K562 (cell line): ENCODE data around the gene BCAR1.

ENCODE experiments used
- BRD9 ChIP-seq: fragments of 450-650 bp; IDR thresholded peaks from 2 replicates; pipeline ENCODE4 v1.6.1; 2018; ENCODE audit warnings: low read depth; ENCODE audit not compliant: partially characterized antibody
- E2F3 ChIP-seq: fragments of 250-450 bp; sonication (Bioruptor Pico); IDR thresholded peaks from 2 replicates; pipeline ENCODE4 v1.4.0; 2020; ENCODE audit warnings: mild to moderate bottlenecking
- GABPA ChIP-seq: fragments of 200-800 bp; sonication (Bioruptor generic); conservative IDR thresholded peaks from 2 replicates; pipeline ENCODE4 v1.6.1; 2016; ENCODE audit warnings: low read depth, missing genetic modification characterization, missing compliant biosample characterization
- ZNF274 ChIP-seq: IDR thresholded peaks from 2 replicates; pipeline ENCODE4 v1.6.1; 2011; ENCODE audit warnings: low read depth, mild to moderate bottlenecking, low read length, moderate library complexity, borderline replicate concordance
- TF ChIP-seq, protein P1 (sequence below): sonication (generic); formaldehyde crosslinking; IDR thresholded peaks from 2 replicates; pipeline ENCODE4 v1.8.0; 2023; ENCODE audit warnings: missing genetic modification reagents, mild to moderate bottlenecking, borderline replicate concordance

DNA sequence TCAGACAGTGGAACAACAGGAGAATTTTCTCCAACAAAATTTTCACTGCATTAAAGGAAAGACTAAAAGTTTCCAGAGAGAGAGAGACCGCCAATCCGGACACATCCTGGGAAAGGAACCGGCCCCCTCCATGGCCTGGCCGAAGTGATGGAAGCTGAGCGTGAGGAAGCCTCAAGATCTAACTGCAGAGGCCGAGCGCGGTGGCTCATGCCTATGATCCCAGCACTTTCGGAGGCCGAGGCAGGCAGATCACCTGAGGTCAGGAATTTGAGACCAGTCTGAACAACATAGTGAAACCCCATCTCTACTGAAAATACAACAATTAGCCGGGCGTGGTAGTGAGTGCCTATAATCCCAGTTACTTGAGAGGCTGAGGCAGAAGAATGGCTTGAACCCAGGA is 48.3 kb downstream of the BCAR1 start:
- TF ChIP-seq GABPA = no peak
- TF ChIP-seq, protein P1, sequence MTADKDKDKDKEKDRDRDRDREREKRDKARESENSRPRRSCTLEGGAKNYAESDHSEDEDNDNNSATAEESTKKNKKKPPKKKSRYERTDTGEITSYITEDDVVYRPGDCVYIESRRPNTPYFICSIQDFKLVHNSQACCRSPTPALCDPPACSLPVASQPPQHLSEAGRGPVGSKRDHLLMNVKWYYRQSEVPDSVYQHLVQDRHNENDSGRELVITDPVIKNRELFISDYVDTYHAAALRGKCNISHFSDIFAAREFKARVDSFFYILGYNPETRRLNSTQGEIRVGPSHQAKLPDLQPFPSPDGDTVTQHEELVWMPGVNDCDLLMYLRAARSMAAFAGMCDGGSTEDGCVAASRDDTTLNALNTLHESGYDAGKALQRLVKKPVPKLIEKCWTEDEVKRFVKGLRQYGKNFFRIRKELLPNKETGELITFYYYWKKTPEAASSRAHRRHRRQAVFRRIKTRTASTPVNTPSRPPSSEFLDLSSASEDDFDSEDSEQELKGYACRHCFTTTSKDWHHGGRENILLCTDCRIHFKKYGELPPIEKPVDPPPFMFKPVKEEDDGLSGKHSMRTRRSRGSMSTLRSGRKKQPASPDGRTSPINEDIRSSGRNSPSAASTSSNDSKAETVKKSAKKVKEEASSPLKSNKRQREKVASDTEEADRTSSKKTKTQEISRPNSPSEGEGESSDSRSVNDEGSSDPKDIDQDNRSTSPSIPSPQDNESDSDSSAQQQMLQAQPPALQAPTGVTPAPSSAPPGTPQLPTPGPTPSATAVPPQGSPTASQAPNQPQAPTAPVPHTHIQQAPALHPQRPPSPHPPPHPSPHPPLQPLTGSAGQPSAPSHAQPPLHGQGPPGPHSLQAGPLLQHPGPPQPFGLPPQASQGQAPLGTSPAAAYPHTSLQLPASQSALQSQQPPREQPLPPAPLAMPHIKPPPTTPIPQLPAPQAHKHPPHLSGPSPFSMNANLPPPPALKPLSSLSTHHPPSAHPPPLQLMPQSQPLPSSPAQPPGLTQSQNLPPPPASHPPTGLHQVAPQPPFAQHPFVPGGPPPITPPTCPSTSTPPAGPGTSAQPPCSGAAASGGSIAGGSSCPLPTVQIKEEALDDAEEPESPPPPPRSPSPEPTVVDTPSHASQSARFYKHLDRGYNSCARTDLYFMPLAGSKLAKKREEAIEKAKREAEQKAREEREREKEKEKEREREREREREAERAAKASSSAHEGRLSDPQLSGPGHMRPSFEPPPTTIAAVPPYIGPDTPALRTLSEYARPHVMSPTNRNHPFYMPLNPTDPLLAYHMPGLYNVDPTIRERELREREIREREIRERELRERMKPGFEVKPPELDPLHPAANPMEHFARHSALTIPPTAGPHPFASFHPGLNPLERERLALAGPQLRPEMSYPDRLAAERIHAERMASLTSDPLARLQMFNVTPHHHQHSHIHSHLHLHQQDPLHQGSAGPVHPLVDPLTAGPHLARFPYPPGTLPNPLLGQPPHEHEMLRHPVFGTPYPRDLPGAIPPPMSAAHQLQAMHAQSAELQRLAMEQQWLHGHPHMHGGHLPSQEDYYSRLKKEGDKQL (CRISPR knock-in tag) = no peak
- no peak for TF ChIP-seq BRD9
- no peak for TF ChIP-seq ZNF274
- no peak for TF ChIP-seq E2F3 (CRISPR knock-in tag)
